ENCODE data around the gene SLIT3.

The SLIT3 gene

DNA sequence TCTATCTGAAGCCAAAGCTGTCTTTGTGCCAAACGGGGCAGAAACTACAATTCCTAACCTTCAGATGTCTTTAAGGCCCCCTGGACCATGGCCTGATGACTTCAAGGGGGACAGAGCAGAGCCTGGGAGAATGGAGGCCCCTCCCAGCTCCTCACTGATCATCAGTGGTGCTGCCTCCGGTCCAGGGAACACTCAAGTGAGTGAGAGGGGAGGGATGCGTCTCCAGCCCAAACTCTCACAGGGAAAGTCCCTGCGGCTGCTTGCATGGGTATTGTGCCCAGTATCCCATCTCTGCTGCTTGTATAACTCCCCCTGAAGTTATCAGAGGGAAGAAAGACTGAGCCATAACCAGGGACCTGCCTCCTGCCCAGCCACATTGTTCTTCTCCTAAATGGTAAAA lies 490.3 kb downstream of the SLIT3 start:
- no peak for DNase-seq (ENCODE audit: extremely low read depth, insufficient read length)
- H3K36me3 ChIP-seq (ENCODE audit: control insufficient read depth, insufficient read depth, low read length): no peaks in the 10 kb centered on the region

DNA sequence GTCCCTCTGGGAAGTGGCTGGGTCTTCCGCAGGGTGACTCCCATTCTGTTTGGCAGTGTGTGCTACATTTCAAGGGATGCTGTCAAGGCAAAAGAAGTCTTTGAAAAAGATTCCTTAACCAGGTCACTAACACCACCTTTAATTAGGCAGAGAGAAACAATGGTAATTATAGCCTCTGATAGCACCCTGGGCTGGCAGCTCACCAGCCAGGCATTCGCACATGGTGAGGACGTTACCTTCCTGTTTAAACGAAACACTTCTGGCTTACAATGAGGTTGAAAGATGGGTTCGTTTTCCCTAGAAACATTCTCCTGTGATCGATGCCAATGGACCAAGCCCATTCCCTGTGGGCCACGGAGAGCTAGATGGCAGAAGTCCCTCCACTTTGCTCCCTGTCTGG lies 491.7 kb downstream of the SLIT3 start:
- Histone ChIP-seq H3K36me3 (ENCODE audit: control insufficient read depth, insufficient read depth, low read length) (no peaks in the 10 kb centered on the region), H3K4me3 (replicated peaks; ENCODE audit: low read depth, low read length) (no peak overlapping the region), H3K27me3 (replicated peaks; ENCODE audit: control insufficient read depth, insufficient read depth, low read length) (peaks cover 1% of the 10 kb centered on the region)
- DNase-seq (ENCODE audit: extremely low read depth, insufficient read length): no peak
- TF ChIP-seq CTCF (IDR thresholded peaks at IDR 0.05; ENCODE audit: insufficient read depth, low read length, poor library complexity, severe bottlenecking): no peak

More for the DNA sequence above, 490.3 kb downstream of the SLIT3 start:
- TF ChIP-seq CTCF (IDR thresholded peaks at IDR 0.05; ENCODE audit: insufficient read depth, low read length, poor library complexity, severe bottlenecking): no peak
- H3K4me3 ChIP-seq (replicated peaks; ENCODE audit: low read depth, low read length): no peak overlapping the region
- peaks cover 3% of the 10 kb centered on the region for H3K27me3 ChIP-seq (replicated peaks; ENCODE audit: control insufficient read depth, insufficient read depth, low read length)

DNA sequence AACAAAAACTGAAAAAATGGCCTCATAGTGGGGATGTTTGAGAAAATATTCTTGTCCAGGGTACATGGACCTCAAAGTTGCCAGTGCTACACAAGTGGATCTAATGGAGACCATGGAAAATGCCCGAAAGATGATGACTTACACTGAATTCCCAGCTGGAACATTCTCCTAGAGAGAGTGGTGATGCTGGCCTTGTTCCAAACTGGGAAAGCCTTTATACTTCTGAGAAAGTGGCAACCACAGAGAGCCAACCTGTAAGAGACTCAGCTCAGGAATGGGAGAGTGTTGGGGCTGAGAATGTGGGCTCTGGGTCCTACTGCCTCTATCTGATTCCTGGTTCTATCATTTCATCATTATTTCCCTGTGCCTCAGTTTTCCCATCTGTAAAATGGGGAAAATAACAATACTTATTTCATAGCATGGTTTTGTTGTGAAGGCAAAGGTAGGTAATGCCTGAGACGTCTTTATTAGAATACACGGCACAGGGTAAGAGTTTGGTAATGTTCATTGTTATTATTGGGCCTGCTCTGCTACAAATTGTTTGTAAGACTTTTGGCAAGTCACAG lies 492.8 kb downstream of the SLIT3 start:
- peaks cover 1% of the 10 kb centered on the region for H3K27me3 ChIP-seq (replicated peaks; ENCODE audit: control insufficient read depth, insufficient read depth, low read length)
- DNase-seq (ENCODE audit: extremely low read depth, insufficient read length): no peak
- no peak overlapping the region for H3K4me3 ChIP-seq (replicated peaks; ENCODE audit: low read depth, low read length)
- H3K36me3 ChIP-seq (ENCODE audit: control insufficient read depth, insufficient read depth, low read length): no peaks in the 10 kb centered on the region
- no peak for TF ChIP-seq CTCF (IDR thresholded peaks at IDR 0.05; ENCODE audit: insufficient read depth, low read length, poor library complexity, severe bottlenecking)

GRCh38 chr5:168807287-168807686 lies 493.7 kb downstream of the SLIT3 start:
- no peak overlapping the region for H3K4me3 ChIP-seq (replicated peaks; ENCODE audit: low read depth, low read length)
- H3K36me3 ChIP-seq (ENCODE audit: control insufficient read depth, insufficient read depth, low read length): no peaks in the 10 kb centered on the region
- H3K27me3 ChIP-seq (replicated peaks; ENCODE audit: control insufficient read depth, insufficient read depth, low read length): peaks cover 1% of the 10 kb centered on the region
- no peak for DNase-seq (ENCODE audit: extremely low read depth, insufficient read length)
- TF ChIP-seq CTCF (IDR thresholded peaks at IDR 0.05; ENCODE audit: insufficient read depth, low read length, poor library complexity, severe bottlenecking): no peak

DNA sequence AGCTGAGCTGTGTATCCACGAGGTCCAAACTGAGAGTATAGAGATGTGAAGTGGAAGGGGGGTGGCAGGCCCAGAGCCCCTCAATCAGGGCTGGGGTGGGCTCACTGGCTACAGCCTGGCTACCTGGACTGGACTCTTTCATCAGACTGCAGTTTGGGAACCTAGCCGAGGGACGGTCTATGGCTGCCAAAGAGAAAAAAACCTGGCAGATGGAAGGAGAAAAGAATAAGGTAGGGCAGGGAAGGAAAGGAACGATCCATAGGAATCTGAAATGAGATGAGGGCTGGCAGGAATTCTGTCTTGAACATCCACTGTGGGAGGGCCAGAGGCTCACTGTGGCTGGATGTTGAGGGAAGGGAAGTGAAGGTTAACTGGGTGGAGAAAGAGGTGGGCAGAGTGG lies 497.4 kb downstream of the SLIT3 start:
- TF ChIP-seq CTCF (IDR thresholded peaks at IDR 0.05; ENCODE audit: insufficient read depth, low read length, poor library complexity, severe bottlenecking): no peak
- H3K4me3 ChIP-seq (replicated peaks; ENCODE audit: low read depth, low read length): no peak overlapping the region

DNA sequence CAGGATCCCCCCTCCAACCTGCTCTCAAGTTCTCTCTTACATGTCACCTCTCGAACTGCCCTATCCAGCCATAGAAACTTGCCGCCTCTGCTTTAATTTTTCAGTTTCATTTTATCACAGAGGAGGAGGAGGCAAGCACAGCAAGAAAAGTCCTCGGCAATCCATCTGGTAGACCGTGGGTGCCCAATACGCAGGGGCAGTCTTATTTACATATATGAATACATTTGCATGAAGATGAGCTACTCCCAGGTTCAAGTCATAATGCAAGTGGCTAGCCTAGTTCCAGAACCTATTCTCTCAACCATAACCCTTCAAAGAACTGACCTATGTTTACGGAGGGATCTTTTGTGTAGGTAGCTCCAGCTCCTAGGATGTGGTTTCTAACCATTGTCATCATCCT lies 498.6 kb downstream of the SLIT3 start:
- no peak for TF ChIP-seq CTCF (IDR thresholded peaks at IDR 0.05; ENCODE audit: insufficient read depth, low read length, poor library complexity, severe bottlenecking)
- DNase-seq (ENCODE audit: extremely low read depth, insufficient read length): no peak
- peaks cover 1% of the 10 kb centered on the region for H3K27me3 ChIP-seq (replicated peaks; ENCODE audit: control insufficient read depth, insufficient read depth, low read length)
- no peak overlapping the region for H3K4me3 ChIP-seq (replicated peaks; ENCODE audit: low read depth, low read length)
- no peaks in the 10 kb centered on the region for H3K36me3 ChIP-seq (ENCODE audit: control insufficient read depth, insufficient read depth, low read length)

More for the DNA sequence above, 497.4 kb downstream of the SLIT3 start:
- H3K27me3 ChIP-seq (replicated peaks; ENCODE audit: control insufficient read depth, insufficient read depth, low read length): peaks cover 1% of the 10 kb centered on the region
- no peak for DNase-seq (ENCODE audit: extremely low read depth, insufficient read length)
- no peaks in the 10 kb centered on the region for H3K36me3 ChIP-seq (ENCODE audit: control insufficient read depth, insufficient read depth, low read length)

Measured in GM06990 (cell line).